Gastrocnemius medialis (tissue), 4 donors: ENCODE measurements around the gene PHC3. TPM values are rescaled to one million over a fixed set of nuclear protein-coding genes. Genes with fewer than 3 reads are reported as not detected.

Experiments
- ATAC-seq, 2 donors: fragments of 150-250 bp; one replicate each; pipeline ENCODE4 v1.9.1; 2016
- DNase-seq, 2 donors: peaks; one replicate each; pipeline ENCODE4 v3.0.0-alpha.2; 2019
- H3K27ac ChIP-seq, 4 donors: fragments of 200-600 bp; sonication (generic); 1 replicate in 1 of 4; 2 replicates in 3 of 4; pipeline ENCODE4 v1.5.1; 2016 to 2018; ENCODE audit warnings: mild to moderate bottlenecking in 2 of 4, moderate library complexity in 1 of 4
- H3K27me3 ChIP-seq, 3 donors: fragments of 200-600 bp; sonication (generic) in 2 of 3; 1 replicate in 1 of 3; 2 replicates in 2 of 3; pipeline versions ENCODE4 v1.5.1 to v1.6.0; 2016 to 2019; ENCODE audit warnings: mild to moderate bottlenecking in 1 of 3, moderate library complexity in 1 of 3
- H3K36me3 ChIP-seq, 2 donors: fragments of 200-600 bp; sonication (generic) in 1 of 2; one replicate each; pipeline ENCODE4 v1.5.1; 2017 to 2018
- H3K4me1 ChIP-seq, 2 donors: fragments of 200-600 bp; sonication (generic) in 1 of 2; one replicate each; pipeline ENCODE4 v1.5.1; 2016 to 2017; ENCODE audit warnings: mild to moderate bottlenecking in 2 of 2
- H3K4me3 ChIP-seq, 4 donors: fragments of 200-600 bp; sonication (generic) in 3 of 4; 1 replicate in 1 of 4; 2 replicates in 3 of 4; pipeline ENCODE4 v1.5.1; 2016 to 2019; ENCODE audit warnings: mild to moderate bottlenecking in 2 of 4
- H3K9me3 ChIP-seq, 3 donors: fragments of 200-600 bp; sonication (generic) in 2 of 3; 1 replicate in 1 of 3; 2 replicates in 2 of 3; pipeline ENCODE4 v1.5.1; 2016 to 2019
- CTCF ChIP-seq, 5 experiments: fragments of 450-650 bp in 3 of 5; fragments of 200-600 bp in 2 of 5; sonication (generic) in 2 of 5; IDR thresholded peaks in 4 of 5; conservative IDR thresholded peaks in 1 of 5; 1 replicate in 4 of 5; 2 replicates in 1 of 5; pipeline ENCODE4 v1.5.1; 2016 to 2019; ENCODE audit warnings: antibody characterized with exemption in 5 of 5, mild to moderate bottlenecking in 3 of 5, moderate library complexity in 3 of 5
- POLR2A ChIP-seq, 2 donors: fragments of 450-650 bp; IDR thresholded peaks; one replicate each; pipeline ENCODE4 v1.6.1; 2017; ENCODE audit warnings: antibody characterized with exemption in 2 of 2, mild to moderate bottlenecking in 2 of 2, moderate library complexity in 2 of 2
- in situ Hi-C, 4 donors: fragments of 200-750 bp; cut with MboI; loops; one replicate each; pipeline versions ENCODE4 v1.15.0 to v1.8.0; 2017; ENCODE audit warnings: low sequenced_read_pairs in 4 of 4
- intact Hi-C: fragments of 100-400 bp; cut with DNase I; formaldehyde crosslinking; loops from one replicate; pipeline ENCODE4 v1.15.1; 2023; ENCODE audit warnings: low total_unique reads
- total RNA-seq, 4 donors: library from RNA; depleted of rRNA; stranded (reverse); fragments of >200 nt; gene quantifications; one replicate each; pipeline versions ENCODE4 v1.1.0 to v1.2.3, GENCODE V29; 2016

PHC3 gene
- total RNA-seq, 4 donors from 2014 or later = 25.4 to 37.0 (median 32.4) TPM

DNA sequence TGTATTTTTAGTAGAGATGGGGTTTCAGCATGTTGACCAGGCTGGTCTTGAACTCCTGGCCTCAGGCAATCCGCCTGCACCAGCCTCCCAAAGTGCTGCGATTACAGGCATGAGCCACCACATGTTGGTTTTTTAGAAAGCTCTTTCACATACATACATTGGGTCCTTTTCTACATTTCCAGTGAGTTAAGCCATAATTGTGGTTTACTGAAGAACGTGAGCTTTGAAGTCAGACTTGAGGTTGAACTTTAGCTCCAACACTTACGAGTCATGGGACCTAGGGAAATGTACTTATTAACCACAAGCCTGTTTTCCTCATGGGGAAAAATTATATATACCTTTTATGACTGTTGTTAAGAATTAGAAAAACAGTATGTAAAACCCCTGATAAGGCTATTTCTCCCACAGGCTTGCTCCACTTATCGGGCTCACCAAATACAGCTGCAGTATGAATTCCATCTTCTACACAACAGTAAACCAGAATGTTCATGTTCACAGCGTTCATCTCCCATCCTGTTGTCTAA, 104.8 kb downstream of the PHC3 start:
- Histone ChIP-seq H3K27ac (no peak overlapping the region), H3K9me3 (no peaks in the 10 kb centered on the region), H3K27me3 (no peaks in the 10 kb centered on the region), H3K4me3 (no peak overlapping the region), H3K36me3 (no peaks in the 10 kb centered on the region), H3K4me1 (no peaks in the 10 kb centered on the region)
- DNase-seq (no peak), ATAC-seq (no peak)
- TF ChIP-seq CTCF (IDR thresholded peaks at IDR 0.05 in 4 of 5, conservative IDR thresholded peaks at IDR 0.05 in 1 of 5) (no peak), POLR2A (IDR thresholded peaks at IDR 0.05) (no peak)
- in situ Hi-C loops = no loop called here
- intact Hi-C loops = no loop called here

GRCh38 chr3:170075441-170076091, 106.0 kb downstream of the PHC3 start:
- Histone ChIP-seq H3K4me3 (no peak overlapping the region), H3K36me3 (no peaks in the 10 kb centered on the region), H3K27me3 (no peaks in the 10 kb centered on the region), H3K9me3 (no peaks in the 10 kb centered on the region), H3K27ac (no peak overlapping the region), H3K4me1 (no peaks in the 10 kb centered on the region)
- intact Hi-C loops (no loop called here), in situ Hi-C loops (no loop called here)
- ATAC-seq (no peak), DNase-seq (no peak)
- TF ChIP-seq POLR2A (IDR thresholded peaks at IDR 0.05) = no peak
- TF ChIP-seq CTCF (IDR thresholded peaks at IDR 0.05 in 4 of 5, conservative IDR thresholded peaks at IDR 0.05 in 1 of 5) = no peak

DNA sequence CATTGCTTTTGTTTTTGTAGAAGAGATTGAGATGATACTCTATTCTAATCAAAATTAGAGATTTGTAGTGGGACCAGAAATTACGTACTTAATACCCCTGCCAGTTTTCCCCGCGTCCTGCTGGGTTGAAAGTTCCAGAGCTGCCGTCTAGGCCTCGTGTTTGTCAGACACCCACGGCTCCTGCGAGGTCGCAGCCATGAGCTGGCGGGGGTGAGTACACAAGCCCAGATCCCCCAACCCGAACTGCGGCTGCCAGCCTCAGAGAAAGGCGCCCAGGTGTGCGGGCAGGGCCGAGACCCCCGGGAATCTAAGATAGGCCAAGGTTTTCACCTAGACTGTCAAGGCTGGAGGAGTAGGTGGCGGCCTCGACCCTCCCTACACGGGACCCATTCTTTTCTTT, 117.4 kb downstream of the PHC3 start:
- no peaks in the 10 kb centered on the region for H3K27me3 ChIP-seq
- no peaks in the 10 kb centered on the region for H3K9me3 ChIP-seq
- no peaks in the 10 kb centered on the region for H3K4me1 ChIP-seq
- no peak overlapping the region for H3K27ac ChIP-seq
- in situ Hi-C loops = no loop called here
- ATAC-seq = no peak
- H3K36me3 ChIP-seq = no peaks in the 10 kb centered on the region
- no peak for TF ChIP-seq CTCF (IDR thresholded peaks at IDR 0.05 in 4 of 5, conservative IDR thresholded peaks at IDR 0.05 in 1 of 5)
- no peak for TF ChIP-seq POLR2A (IDR thresholded peaks at IDR 0.05)
- no peak for DNase-seq
- intact Hi-C loops = no loop called here
- no peak overlapping the region for H3K4me3 ChIP-seq

GRCh38 chr3:170063691-170064090, 117.8 kb downstream of the PHC3 start:
- no peaks in the 10 kb centered on the region for H3K4me1 ChIP-seq
- H3K27ac ChIP-seq = no peak overlapping the region
- H3K27me3 ChIP-seq = no peaks in the 10 kb centered on the region
- ATAC-seq (no peak), DNase-seq (no peak)
- H3K4me3 ChIP-seq = no peak overlapping the region
- no peaks in the 10 kb centered on the region for H3K9me3 ChIP-seq
- TF ChIP-seq CTCF (IDR thresholded peaks at IDR 0.05 in 4 of 5, conservative IDR thresholded peaks at IDR 0.05 in 1 of 5) (no peak), POLR2A (IDR thresholded peaks at IDR 0.05) (no peak)
- H3K36me3 ChIP-seq = no peaks in the 10 kb centered on the region
- in situ Hi-C loops (no loop called here), intact Hi-C loops (no loop called here)

GRCh38 chr3:170062769-170063168, 118.8 kb downstream of the PHC3 start:
- no peaks in the 10 kb centered on the region for H3K27me3 ChIP-seq
- intact Hi-C loops = no loop called here
- ATAC-seq (no peak), DNase-seq (no peak)
- H3K36me3 ChIP-seq = no peaks in the 10 kb centered on the region
- H3K27ac ChIP-seq = no peak overlapping the region
- H3K4me3 ChIP-seq = no peak overlapping the region
- TF ChIP-seq CTCF (IDR thresholded peaks at IDR 0.05 in 4 of 5, conservative IDR thresholded peaks at IDR 0.05 in 1 of 5) = no peak
- in situ Hi-C loops = no loop called here
- H3K9me3 ChIP-seq = no peaks in the 10 kb centered on the region
- no peaks in the 10 kb centered on the region for H3K4me1 ChIP-seq
